ENCODE measurements around the gene IL10. TPM values are rescaled to one million over a fixed set of nuclear protein-coding genes. Genes with fewer than 3 reads are reported as not detected.

The IL10 gene
- polyA plus RNA-seq, result under 1 TPM in 1 of 3 donors, not detected in 2; 0.43 TPM

- H3K36me3 Mint-ChIP-seq, result no peaks in the 10 kb centered on the region
- peaks cover 51 to 55% of the 10 kb centered on the region in 2 donors for H3K4me1 Mint-ChIP-seq
- peak within 1 kb of the TSS in 2 of 6 donors; percentile 12 to 53 for H3K27ac Mint-ChIP-seq
- no peak for DNase-seq
- H3K9me3 Mint-ChIP-seq, result no peaks in the 10 kb centered on the region
- peak within 1 kb of the TSS in 1 of 5 donors; percentile 49 for H3K4me3 Mint-ChIP-seq
- peaks cover 0 to 5% (median 2%) of the 10 kb centered on the region in 3 donors for H3K27me3 Mint-ChIP-seq (ENCODE audit: low read depth in 3 of 3)
Observed at GRCh38 chr1:206772243-206772937, at the start of gene IL10. Gene IL10, minus strand, starts transcription at chr1:206772494. Its CDS starts 59 bp downstream, at chr1:206772435.

DNA sequence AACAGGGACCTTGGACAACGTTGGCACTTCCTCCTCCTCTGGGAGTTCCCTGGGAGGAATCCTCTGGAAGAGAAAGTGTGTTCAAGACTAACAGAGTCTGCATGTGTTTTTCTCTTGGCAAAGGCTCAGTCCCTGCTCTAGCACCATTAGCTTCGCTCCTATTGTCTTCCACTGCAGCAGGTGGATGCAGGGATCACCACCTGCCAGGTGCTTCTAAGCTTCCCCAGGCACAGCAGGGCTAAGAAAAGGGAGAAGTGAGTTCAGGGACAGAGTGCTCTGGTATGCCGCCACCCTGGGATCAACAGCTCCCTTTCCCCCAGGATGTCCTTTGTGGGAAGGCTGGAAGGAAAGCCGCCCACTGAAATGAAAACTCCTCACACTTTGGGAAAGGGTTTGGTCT lies 49.2 kb upstream of the IL10 start:
- Mint-ChIP-seq H3K4me1 (peaks cover 11 to 16% of the 10 kb centered on the region in 2 donors), H3K9me3 (no peaks in the 10 kb centered on the region), H3K36me3 (no peaks in the 10 kb centered on the region), H3K4me3 (no peak overlapping the region), H3K27me3 (ENCODE audit: low read depth in 3 of 3) (peaks cover 0 to 2% (median 2%) of the 10 kb centered on the region in 3 donors), H3K27ac (no peak overlapping the region)
- DNase-seq, result no peak

GRCh38 chr1:206816390-206817287 lies 44.3 kb upstream of the IL10 start:
- peak overlapping the region in 2 of 5 donors; percentile 1 to 56 for H3K4me3 Mint-ChIP-seq
- peaks cover 0 to 2% (median 2%) of the 10 kb centered on the region in 3 donors for H3K27me3 Mint-ChIP-seq (ENCODE audit: low read depth in 3 of 3)
- peaks cover 13 to 19% of the 10 kb centered on the region in 2 donors for H3K4me1 Mint-ChIP-seq
- peak; percentile 9 to 44 (median 14) for DNase-seq
- peaks cover 0 to 12% (median 4%) of the 10 kb centered on the region in 6 donors for H3K9me3 Mint-ChIP-seq
- peak overlapping the region in 4 of 6 donors; percentile 18 to 88 (median 53) for H3K27ac Mint-ChIP-seq
- peaks cover 0 to 7% (median 0%) of the 10 kb centered on the region in 3 donors for H3K36me3 Mint-ChIP-seq

DNA sequence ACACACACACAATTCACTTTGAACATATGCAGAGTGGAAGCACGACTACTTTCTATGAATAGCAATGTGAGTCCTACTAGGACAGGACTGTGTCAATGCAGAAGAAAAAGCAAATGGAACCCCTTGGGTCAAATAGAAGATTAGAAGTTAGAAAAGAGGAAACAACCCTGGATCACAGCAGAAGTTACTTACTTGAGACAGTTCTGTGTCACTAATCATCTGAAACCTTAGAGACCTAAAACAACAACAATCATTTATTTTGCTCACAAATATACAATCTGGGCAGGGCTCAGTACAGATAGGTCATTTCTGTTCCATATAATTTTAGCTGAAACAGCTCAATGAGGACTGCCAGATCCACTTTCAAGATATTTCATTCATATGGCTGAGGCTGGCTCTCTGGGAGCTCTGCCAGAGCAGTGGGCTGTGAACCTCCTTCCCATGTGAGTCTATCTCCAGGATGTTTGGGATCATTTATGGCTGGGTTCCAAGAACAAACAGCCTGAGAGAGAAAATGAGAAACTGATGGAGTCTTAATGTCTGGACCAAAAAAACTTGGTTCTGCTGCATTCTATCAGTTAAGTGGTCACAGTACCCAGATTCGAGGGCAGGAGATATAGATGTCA lies 42.5 kb upstream of the IL10 start:
- H3K27me3 Mint-ChIP-seq (ENCODE audit: low read depth in 3 of 3), result peaks cover 0 to 4% (median 4%) of the 10 kb centered on the region in 3 donors
- H3K4me3 Mint-ChIP-seq, result no peak overlapping the region
- peaks cover 0 to 12% (median 4%) of the 10 kb centered on the region in 6 donors for H3K9me3 Mint-ChIP-seq
- peaks cover 11 to 14% of the 10 kb centered on the region in 2 donors for H3K4me1 Mint-ChIP-seq
- H3K27ac Mint-ChIP-seq, result peak overlapping the region in 1 of 6 donors; percentile 9
- H3K36me3 Mint-ChIP-seq, result peaks cover 0 to 7% (median 0%) of the 10 kb centered on the region in 3 donors
- DNase-seq, result no peak

- Mint-ChIP-seq H3K9me3 (peaks cover 0 to 12% (median 4%) of the 10 kb centered on the region in 6 donors), H3K36me3 (peaks cover 0 to 7% (median 0%) of the 10 kb centered on the region in 3 donors), H3K27me3 (ENCODE audit: low read depth in 3 of 3) (peaks cover 0 to 6% (median 5%) of the 10 kb centered on the region in 3 donors), H3K27ac (no peak overlapping the region), H3K4me1 (peaks cover 11 to 19% of the 10 kb centered on the region in 2 donors), H3K4me3 (no peak overlapping the region)
- no peak for DNase-seq
Observed at GRCh38 chr1:206812471-206812870, 40.2 kb upstream of the IL10 start.

DNA sequence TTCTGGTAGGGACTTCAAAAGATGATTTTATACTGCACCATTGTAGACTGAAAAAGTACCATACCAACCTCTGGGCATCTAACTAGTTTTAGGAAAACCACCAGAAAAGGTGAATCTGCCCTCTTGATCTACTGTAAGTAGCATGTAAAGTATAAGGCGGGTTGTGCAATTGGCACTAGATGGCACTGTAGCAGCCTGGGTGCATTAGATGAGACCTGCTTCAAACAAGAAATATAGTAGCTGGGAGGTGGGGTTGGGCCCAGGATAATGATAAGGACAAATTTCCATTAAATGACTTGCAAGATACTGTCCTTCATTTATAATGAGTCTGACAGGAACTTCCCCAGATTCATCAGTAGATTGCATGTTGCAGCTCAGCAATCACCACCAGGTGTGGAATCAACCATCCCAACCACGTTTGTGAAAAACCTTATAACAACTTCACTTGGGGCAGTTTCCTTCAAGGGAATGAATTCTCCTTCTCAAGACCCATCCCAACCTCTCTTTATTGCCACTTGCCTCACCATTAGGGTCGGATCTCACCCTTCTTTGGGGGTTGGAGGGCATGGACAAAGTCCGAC lies 37.3 kb upstream of the IL10 start:
- Mint-ChIP-seq H3K9me3 (peaks cover 0 to 12% (median 4%) of the 10 kb centered on the region in 6 donors), H3K36me3 (peaks cover 0 to 7% (median 0%) of the 10 kb centered on the region in 3 donors), H3K4me3 (no peak overlapping the region), H3K4me1 (peaks cover 0 to 6% of the 10 kb centered on the region in 2 donors), H3K27ac (no peak overlapping the region), H3K27me3 (ENCODE audit: low read depth in 3 of 3) (peaks cover 3 to 6% (median 5%) of the 10 kb centered on the region in 3 donors)
- DNase-seq, result no peak

DNA sequence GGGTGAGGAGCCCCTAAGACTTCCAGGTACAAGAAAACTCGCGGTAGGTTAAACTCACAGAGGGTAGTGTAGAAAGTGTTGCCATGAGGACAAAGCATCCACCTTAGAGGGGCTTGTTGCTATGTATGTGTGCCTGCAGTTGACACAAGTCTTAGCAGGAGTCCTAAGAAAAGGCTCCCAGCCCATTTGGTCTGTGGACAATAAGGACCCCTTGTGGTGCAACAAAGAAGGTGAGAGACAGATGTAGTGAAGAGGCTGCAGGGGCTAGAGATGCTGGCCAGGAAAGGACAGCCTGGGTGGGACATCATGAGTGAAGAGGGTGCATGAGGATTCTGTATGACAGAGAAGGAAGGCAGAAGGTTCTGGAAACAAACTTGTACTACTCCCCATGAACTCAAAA lies 36.3 kb upstream of the IL10 start:
- Mint-ChIP-seq H3K27ac (peak overlapping the region in 1 of 6 donors; percentile 46), H3K4me1 (peaks cover 0 to 6% of the 10 kb centered on the region in 2 donors), H3K4me3 (no peak overlapping the region), H3K9me3 (peaks cover 0 to 12% (median 4%) of the 10 kb centered on the region in 6 donors), H3K27me3 (ENCODE audit: low read depth in 3 of 3) (peaks cover 3 to 6% (median 5%) of the 10 kb centered on the region in 3 donors), H3K36me3 (peaks cover 0 to 7% (median 0%) of the 10 kb centered on the region in 3 donors)
- peak; percentile 46 to 64 (median 51) for DNase-seq

DNA sequence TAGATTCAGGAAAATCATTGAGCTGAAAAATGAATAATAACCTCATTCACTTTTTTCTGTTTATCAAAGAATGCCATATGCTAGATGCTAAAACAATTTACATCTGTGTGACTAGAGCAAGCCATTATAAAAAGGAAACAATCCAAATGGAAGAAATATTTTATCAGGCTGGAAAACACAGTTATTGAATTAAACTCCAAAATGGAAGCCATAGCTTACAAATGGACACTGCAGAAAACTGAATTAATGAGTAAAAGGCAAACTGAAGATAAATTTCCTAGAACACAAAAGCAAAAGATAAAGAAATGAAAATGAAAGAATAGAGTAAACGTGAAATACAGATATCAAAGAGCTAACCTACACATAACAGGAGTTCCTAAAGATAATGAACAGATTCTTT lies 33.1 kb upstream of the IL10 start:
- Mint-ChIP-seq H3K4me3 (no peak overlapping the region), H3K27me3 (ENCODE audit: low read depth in 3 of 3) (peaks cover 2 to 13% (median 6%) of the 10 kb centered on the region in 3 donors), H3K9me3 (no peaks in the 10 kb centered on the region), H3K4me1 (peaks cover 2 to 6% of the 10 kb centered on the region in 2 donors), H3K27ac (no peak overlapping the region), H3K36me3 (peaks cover 0 to 7% (median 0%) of the 10 kb centered on the region in 3 donors)
- DNase-seq, result no peak

DNA sequence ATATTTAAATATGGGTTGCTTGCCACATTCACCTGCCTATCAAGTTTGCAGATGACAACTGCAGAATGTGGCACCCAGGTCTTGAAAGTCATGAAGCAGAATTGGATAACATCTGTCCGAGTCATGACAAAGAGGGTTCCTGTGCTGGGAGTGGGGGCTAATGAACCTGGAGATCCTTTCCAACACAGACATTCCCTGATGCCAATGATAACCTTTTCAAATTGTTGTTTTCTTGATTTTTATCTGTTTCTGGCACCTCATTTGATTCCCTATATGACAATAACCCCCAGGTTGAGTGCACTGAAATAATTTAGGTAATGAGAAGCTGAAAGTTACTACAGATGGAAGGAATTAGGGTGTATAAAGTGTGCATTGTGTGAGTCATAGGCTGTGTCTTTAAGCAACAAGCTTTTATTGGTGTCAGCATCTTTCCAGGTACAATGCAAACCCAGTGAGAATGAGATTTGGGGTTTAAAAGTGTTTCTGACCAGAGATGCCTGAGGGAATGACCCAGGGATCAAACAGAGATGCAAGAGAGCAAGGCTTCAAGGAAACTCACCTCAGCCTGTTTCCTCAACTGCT lies 32.0 kb upstream of the IL10 start:
- H3K4me3 Mint-ChIP-seq, result no peak overlapping the region
- peaks cover 0 to 7% (median 0%) of the 10 kb centered on the region in 3 donors for H3K36me3 Mint-ChIP-seq
- H3K4me1 Mint-ChIP-seq, result peaks cover 2 to 6% of the 10 kb centered on the region in 2 donors
- H3K9me3 Mint-ChIP-seq, result no peaks in the 10 kb centered on the region
- DNase-seq, result no peak
- peak overlapping the region in 3 of 6 donors; percentile 17 to 93 (median 65) for H3K27ac Mint-ChIP-seq
- peaks cover 2 to 12% (median 6%) of the 10 kb centered on the region in 3 donors for H3K27me3 Mint-ChIP-seq (ENCODE audit: low read depth in 3 of 3)

DNA sequence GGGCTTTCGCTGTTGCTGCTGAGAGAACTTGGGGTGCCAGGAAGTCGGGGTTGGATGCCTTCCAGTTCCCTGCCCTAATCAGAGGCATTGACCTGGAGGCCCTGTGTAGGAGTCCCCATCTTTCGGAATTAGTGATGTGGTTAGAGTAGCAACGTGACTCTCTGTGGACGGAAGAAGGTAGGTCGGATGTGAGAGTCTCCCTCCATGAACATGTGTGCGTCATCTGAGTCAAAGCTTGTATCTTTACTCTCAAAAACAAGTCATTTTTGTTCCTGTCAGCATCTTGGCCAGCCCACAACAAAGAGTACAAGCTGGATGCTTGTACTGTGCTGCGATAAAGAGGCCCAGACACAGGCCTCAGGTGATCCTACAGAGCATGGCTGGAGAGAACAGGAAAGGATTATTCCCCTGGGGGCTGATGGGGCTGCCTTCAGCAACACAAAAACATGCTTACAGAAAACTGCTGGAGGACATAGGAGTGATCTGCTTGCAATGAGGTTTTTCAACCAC lies 31.0 kb upstream of the IL10 start:
- peak; percentile 51 to 80 (median 62) for DNase-seq
- H3K4me3 Mint-ChIP-seq, result peak overlapping the region in 1 of 5 donors; percentile 41
- H3K9me3 Mint-ChIP-seq, result no peaks in the 10 kb centered on the region
- H3K27ac Mint-ChIP-seq, result peak overlapping the region; percentile 9 to 93 (median 56)
- H3K27me3 Mint-ChIP-seq (ENCODE audit: low read depth in 3 of 3), result peaks cover 0 to 9% (median 6%) of the 10 kb centered on the region in 3 donors
- H3K4me1 Mint-ChIP-seq, result peaks cover 0 to 2% of the 10 kb centered on the region in 2 donors
- peaks cover 0 to 7% (median 0%) of the 10 kb centered on the region in 3 donors for H3K36me3 Mint-ChIP-seq

DNA sequence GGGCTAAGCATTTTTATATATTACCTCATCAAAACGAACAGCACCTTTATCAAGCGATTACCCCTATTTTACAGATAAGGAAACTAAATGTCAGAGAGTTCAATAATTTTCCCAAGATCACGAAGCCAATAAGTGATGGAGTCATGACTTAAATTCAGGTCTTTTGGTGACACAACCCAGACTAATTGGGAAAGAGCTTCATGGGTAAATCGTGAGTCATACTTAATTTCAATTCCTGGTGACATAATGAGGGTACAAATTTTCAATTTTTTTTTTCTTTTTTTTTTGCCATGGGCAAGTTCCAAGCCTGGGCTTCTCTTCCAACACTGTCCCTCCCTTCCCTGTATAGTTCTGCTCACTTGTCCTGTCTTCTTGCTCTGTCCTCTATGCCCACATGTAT lies 30.1 kb upstream of the IL10 start:
- Mint-ChIP-seq H3K36me3 (peaks cover 0 to 7% (median 0%) of the 10 kb centered on the region in 3 donors), H3K4me1 (peaks cover 0 to 2% of the 10 kb centered on the region in 2 donors), H3K27ac (peak overlapping the region in 2 of 6 donors; percentile 17 to 93), H3K27me3 (ENCODE audit: low read depth in 3 of 3) (peaks cover 0 to 9% (median 6%) of the 10 kb centered on the region in 3 donors), H3K4me3 (no peak overlapping the region), H3K9me3 (no peaks in the 10 kb centered on the region)
- no peak for DNase-seq

DNA sequence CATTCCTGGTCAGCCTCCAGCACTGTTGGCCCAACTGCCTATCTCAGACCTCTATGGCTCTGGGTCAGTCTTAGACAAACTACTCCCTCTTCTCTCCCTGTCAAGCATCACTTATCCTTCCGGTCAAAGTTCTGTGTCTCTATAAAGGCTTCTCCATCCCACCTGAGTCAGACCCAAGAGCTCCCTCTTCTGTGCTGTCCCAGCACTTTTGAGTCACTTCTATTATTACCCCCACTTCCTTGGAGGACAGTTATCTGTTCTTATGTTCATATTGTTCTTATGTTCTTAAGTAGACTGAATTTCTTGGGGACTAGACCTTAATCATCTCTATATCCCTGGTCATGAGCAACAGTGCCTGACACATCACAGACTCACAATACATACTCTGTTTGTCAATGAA lies 29.2 kb upstream of the IL10 start:
- Mint-ChIP-seq H3K4me3 (no peak overlapping the region), H3K4me1 (peaks cover 0 to 2% of the 10 kb centered on the region in 2 donors), H3K9me3 (no peaks in the 10 kb centered on the region)

More for the DNA sequence above, 29.2 kb upstream of the IL10 start:
- Mint-ChIP-seq H3K27ac (peak overlapping the region in 3 of 6 donors; percentile 0 to 80 (median 50)), H3K36me3 (peaks cover 0 to 7% (median 0%) of the 10 kb centered on the region in 3 donors), H3K27me3 (ENCODE audit: low read depth in 3 of 3) (peaks cover 0 to 9% (median 6%) of the 10 kb centered on the region in 3 donors)
- no peak for DNase-seq
